GM18498 (cell line): Measurements from ENCODE around the gene SGIP1.
"Not testable (repeated sequence)": the region's sequence is repeated elsewhere in the genome, so short reads cannot be mapped to it uniquely, and the experiment has no call there.

Experiments
- ATAC-seq: cut with Tn5 transposase; IDR thresholded peaks from one replicate; pipeline ENCODE4 v1.9.1; 2021; ENCODE audit warnings: mild to moderate bottlenecking, moderate library complexity; ENCODE audit not compliant: unreplicated experiment

SGIP1 gene

GRCh38 chr1:66552287-66552686 is 18.3 kb downstream of the SGIP1 start:
- ATAC-seq, result no peak

GRCh38 chr1:66552829-66553228 is 18.9 kb downstream of the SGIP1 start:
- no peak for ATAC-seq

GRCh38 chr1:66553846-66554245 is 19.9 kb downstream of the SGIP1 start:
- no peak for ATAC-seq

- no peak for ATAC-seq
These were observed 22.2 kb downstream of the SGIP1 start for GRCh38 chr1:66556161-66556611.

- no peak for ATAC-seq
These were observed 23.2 kb downstream of the SGIP1 start for GRCh38 chr1:66557157-66557556.

- no peak for ATAC-seq
These were observed 25.6 kb downstream of the SGIP1 start for GRCh38 chr1:66559517-66559916.

GRCh38 chr1:66562561-66562960 is 28.6 kb downstream of the SGIP1 start:
- ATAC-seq, result no peak

GRCh38 chr1:66563094-66563800 is 29.3 kb downstream of the SGIP1 start:
- no peak for ATAC-seq

- no peak for ATAC-seq
These were observed 30.1 kb downstream of the SGIP1 start for GRCh38 chr1:66563941-66564630.

- ATAC-seq, result no peak
These were observed 36.2 kb downstream of the SGIP1 start for GRCh38 chr1:66570196-66570595.

GRCh38 chr1:66571789-66572188 is 37.8 kb downstream of the SGIP1 start:
- no peak for ATAC-seq

- no peak for ATAC-seq
These were observed 41.8 kb downstream of the SGIP1 start for GRCh38 chr1:66575739-66576138.

- no peak for ATAC-seq
These were observed 42.7 kb downstream of the SGIP1 start for GRCh38 chr1:66576645-66577044.

- no peak for ATAC-seq
These were observed 44.9 kb downstream of the SGIP1 start for GRCh38 chr1:66578841-66579240.

- ATAC-seq, result no peak
These were observed 46.1 kb downstream of the SGIP1 start for GRCh38 chr1:66580081-66580480.

- ATAC-seq, result no peak
These were observed 49.1 kb downstream of the SGIP1 start for GRCh38 chr1:66583021-66583420.

- no peak for ATAC-seq
These were observed 51.0 kb downstream of the SGIP1 start for GRCh38 chr1:66585002-66585401.

GRCh38 chr1:66589326-66589725 is 55.4 kb downstream of the SGIP1 start:
- ATAC-seq, result no peak

- ATAC-seq, result not testable (repeated sequence)
These were observed 58.2 kb downstream of the SGIP1 start for GRCh38 chr1:66592106-66592507.

- ATAC-seq, result no peak
These were observed 62.2 kb downstream of the SGIP1 start for GRCh38 chr1:66596191-66596590.

GRCh38 chr1:66597500-66597899 is 63.5 kb downstream of the SGIP1 start:
- ATAC-seq, result no peak

- no peak for ATAC-seq
These were observed 64.7 kb downstream of the SGIP1 start for GRCh38 chr1:66598670-66599069.
